ENCODE data around the gene SMIM41. TPM values are rescaled to one million over a fixed set of nuclear protein-coding genes. Genes with fewer than 3 reads are reported as not detected.

Gene SMIM41
- total and polyA plus RNA-seq, 10 of the 15 experiments (the other 5 are each of a cell fraction or from before 2014, with no cell fraction given): not detected

DNA sequence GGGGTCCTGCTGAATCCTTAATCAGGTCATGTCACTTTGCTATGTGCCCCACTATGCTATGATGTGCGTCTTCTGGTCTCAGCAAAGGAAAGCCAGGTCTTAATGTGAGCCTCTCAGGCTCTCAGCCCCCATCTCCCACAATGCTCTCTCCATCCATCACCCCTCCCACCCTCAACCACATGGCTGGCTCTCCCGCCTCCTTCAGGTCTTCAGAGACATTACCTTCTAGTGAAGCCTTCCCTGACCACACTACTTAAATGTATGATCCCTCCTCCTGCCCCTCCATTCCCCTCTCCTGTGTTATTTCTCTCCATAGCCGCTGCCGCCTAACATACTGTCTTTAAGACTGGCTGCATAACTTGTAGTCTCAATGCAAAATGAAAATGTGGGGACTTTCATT, 61.8 kb downstream of the SMIM41 start:
- Histone ChIP-seq H3K4me2 (ENCODE audit: control insufficient read depth, insufficient read depth) (no peak overlapping the region), H3K4me3 (no peak overlapping the region), H3K27ac (ENCODE audit: control insufficient read depth, insufficient read depth) (no peak overlapping the region), H3K4me1 (ENCODE audit: control insufficient read depth, insufficient read depth, low read length) (no peaks in the 10 kb centered on the region), H3K9me3 (replicated peaks; ENCODE audit: control insufficient read depth, insufficient read depth, low read length) (no peaks in the 10 kb centered on the region), H4K20me1 (ENCODE audit: control insufficient read depth, insufficient read depth) (no peaks in the 10 kb centered on the region), H3K9ac (ENCODE audit: control insufficient read depth, insufficient read depth, low read length) (no peak overlapping the region), H2AFZ (ENCODE audit: control insufficient read depth, low read depth, low read length) (no peak overlapping the region), H3K27me3 (replicated peaks in 1 of 2; ENCODE audit: control insufficient read depth in 2 of 2, insufficient read depth in 2 of 2, low read length in 1 of 2) (0 out of 4 replicates have a peak, but pooled peaks cover 0 to under 1% of the 10 kb centered on the region in 2 experiments), H3K36me3 (ENCODE audit: control insufficient read depth in 2 of 2, insufficient read depth in 2 of 2, low read length in 1 of 2) (no peaks in the 10 kb centered on the region), H3K79me2 (ENCODE audit: control insufficient read depth, insufficient read depth, low read length) (no peaks in the 10 kb centered on the region)
- FAIRE-seq (no peak), ATAC-seq (peak; percentile 26; the same call in 1 of the 3 replicates), DNase-seq (ENCODE audit: low read depth, low spot score) (no peak)
- CTCF ChIA-PET: no interaction called here
- BruUV-seq (replicated peaks): no TSS peak
- POLR2A ChIA-PET: no interaction called here
- intact Hi-C loops (cut with micrococcal nuclease; ENCODE audit: unreplicated experiment) (no loop called here), in situ Hi-C loops (cut with MboI) (no loop called here)
- RAD21 ChIA-PET (ENCODE audit: unreplicated experiment): no interaction called here
- TF ChIP-seq, protein P1, sequence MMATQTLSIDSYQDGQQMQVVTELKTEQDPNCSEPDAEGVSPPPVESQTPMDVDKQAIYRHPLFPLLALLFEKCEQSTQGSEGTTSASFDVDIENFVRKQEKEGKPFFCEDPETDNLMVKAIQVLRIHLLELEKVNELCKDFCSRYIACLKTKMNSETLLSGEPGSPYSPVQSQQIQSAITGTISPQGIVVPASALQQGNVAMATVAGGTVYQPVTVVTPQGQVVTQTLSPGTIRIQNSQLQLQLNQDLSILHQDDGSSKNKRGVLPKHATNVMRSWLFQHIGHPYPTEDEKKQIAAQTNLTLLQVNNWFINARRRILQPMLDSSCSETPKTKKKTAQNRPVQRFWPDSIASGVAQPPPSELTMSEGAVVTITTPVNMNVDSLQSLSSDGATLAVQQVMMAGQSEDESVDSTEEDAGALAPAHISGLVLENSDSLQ (IDR thresholded peaks at IDR 0.05): no peak
- TF ChIP-seq POU2F2 (IDR thresholded peaks at IDR 0.05; ENCODE audit: borderline replicate concordance, low read depth, low read length) (no peak), RBBP5 (conservative IDR thresholded peaks at IDR 0.05) (no peak), KDM1A (IDR thresholded peaks at IDR 0.05; ENCODE audit: borderline replicate concordance) (no peak), ZNF24 (IDR thresholded peaks at IDR 0.05) (no peak), ZNF274 (IDR thresholded peaks at IDR 0.05; ENCODE audit: insufficient read depth, insufficient read length) (no peak), SIX5 (IDR thresholded peaks at IDR 0.05; ENCODE audit: low read depth, low read length, severe bottlenecking) (no peak), BHLHE40 (IDR thresholded peaks at IDR 0.05; ENCODE audit: borderline replicate concordance in 1 of 2, low read depth in 2 of 2, low read length in 1 of 2) (no peak), IKZF1 (conservative IDR thresholded peaks at IDR 0.05) (no peak), ZBED1 (IDR thresholded peaks at IDR 0.05; ENCODE audit: borderline replicate concordance) (no peak), NR2F1 (conservative IDR thresholded peaks at IDR 0.05) (no peak), KAT2A (conservative IDR thresholded peaks at IDR 0.05; ENCODE audit: control insufficient read depth, low read depth, low read length) (no peak), ZNF217 (IDR thresholded peaks at IDR 0.05) (no peak), GATAD2B (conservative IDR thresholded peaks at IDR 0.05; ENCODE audit: low read depth) (no peak)
- TF ChIP-seq, protein P2, sequence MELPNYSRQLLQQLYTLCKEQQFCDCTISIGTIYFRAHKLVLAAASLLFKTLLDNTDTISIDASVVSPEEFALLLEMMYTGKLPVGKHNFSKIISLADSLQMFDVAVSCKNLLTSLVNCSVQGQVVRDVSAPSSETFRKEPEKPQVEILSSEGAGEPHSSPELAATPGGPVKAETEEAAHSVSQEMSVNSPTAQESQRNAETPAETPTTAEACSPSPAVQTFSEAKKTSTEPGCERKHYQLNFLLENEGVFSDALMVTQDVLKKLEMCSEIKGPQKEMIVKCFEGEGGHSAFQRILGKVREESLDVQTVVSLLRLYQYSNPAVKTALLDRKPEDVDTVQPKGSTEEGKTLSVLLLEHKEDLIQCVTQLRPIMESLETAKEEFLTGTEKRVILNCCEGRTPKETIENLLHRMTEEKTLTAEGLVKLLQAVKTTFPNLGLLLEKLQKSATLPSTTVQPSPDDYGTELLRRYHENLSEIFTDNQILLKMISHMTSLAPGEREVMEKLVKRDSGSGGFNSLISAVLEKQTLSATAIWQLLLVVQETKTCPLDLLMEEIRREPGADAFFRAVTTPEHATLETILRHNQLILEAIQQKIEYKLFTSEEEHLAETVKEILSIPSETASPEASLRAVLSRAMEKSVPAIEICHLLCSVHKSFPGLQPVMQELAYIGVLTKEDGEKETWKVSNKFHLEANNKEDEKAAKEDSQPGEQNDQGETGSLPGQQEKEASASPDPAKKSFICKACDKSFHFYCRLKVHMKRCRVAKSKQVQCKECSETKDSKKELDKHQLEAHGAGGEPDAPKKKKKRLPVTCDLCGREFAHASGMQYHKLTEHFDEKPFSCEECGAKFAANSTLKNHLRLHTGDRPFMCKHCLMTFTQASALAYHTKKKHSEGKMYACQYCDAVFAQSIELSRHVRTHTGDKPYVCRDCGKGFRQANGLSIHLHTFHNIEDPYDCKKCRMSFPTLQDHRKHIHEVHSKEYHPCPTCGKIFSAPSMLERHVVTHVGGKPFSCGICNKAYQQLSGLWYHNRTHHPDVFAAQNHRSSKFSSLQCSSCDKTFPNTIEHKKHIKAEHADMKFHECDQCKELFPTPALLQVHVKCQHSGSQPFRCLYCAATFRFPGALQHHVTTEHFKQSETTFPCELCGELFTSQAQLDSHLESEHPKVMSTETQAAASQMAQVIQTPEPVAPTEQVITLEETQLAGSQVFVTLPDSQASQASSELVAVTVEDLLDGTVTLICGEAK (IDR thresholded peaks at IDR 0.05; ENCODE audit: borderline replicate concordance): no peak
- TF ChIP-seq, protein P3, sequence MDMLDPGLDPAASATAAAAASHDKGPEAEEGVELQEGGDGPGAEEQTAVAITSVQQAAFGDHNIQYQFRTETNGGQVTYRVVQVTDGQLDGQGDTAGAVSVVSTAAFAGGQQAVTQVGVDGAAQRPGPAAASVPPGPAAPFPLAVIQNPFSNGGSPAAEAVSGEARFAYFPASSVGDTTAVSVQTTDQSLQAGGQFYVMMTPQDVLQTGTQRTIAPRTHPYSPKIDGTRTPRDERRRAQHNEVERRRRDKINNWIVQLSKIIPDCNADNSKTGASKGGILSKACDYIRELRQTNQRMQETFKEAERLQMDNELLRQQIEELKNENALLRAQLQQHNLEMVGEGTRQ (IDR thresholded peaks at IDR 0.05; ENCODE audit: borderline replicate concordance, low read depth, low read length): no peak
- TF ChIP-seq, protein P4, sequence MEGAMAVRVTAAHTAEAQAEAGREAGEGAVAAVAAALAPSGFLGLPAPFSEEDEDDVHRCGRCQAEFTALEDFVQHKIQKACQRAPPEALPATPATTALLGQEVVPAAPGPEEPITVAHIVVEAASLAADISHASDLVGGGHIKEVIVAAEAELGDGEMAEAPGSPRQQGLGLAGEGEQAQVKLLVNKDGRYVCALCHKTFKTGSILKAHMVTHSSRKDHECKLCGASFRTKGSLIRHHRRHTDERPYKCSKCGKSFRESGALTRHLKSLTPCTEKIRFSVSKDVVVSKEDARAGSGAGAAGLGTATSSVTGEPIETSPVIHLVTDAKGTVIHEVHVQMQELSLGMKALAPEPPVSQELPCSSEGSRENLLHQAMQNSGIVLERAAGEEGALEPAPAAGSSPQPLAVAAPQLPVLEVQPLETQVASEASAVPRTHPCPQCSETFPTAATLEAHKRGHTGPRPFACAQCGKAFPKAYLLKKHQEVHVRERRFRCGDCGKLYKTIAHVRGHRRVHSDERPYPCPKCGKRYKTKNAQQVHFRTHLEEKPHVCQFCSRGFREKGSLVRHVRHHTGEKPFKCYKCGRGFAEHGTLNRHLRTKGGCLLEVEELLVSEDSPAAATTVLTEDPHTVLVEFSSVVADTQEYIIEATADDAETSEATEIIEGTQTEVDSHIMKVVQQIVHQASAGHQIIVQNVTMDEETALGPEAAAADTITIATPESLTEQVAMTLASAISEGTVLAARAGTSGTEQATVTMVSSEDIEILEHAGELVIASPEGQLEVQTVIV (IDR thresholded peaks at IDR 0.05; ENCODE audit: borderline replicate concordance, partially characterized antibody): no peak
- 41% methylated on average over 4 of the region's 4 CpGs for WGBS (ENCODE audit: insufficient coverage, insufficient replicate concordance, low lambda C conversion rate, missing lambda C conversion rate)
- SMC1A ChIA-PET (ENCODE audit: uncharacterized antibody, unreplicated experiment): no interaction called here
